K562 (cell line): ENCODE measurements around the gene SPATA2L. TPM values are rescaled to one million over a fixed set of nuclear protein-coding genes. Genes with fewer than 3 reads are reported as not detected.

Experiments
- ATAC-seq: fragments of 200-7000 bp; cut with Tn5 transposase; 3 replicates; pipeline ENCODE4 v1.9.1; 2020; ENCODE audit warnings: moderate library complexity
- BruUV-seq: library from RNA; stranded (reverse); fragments of 400-500 nt; replicated peaks from 2 replicates; lab custom pipeline; 2021; lab: Mats Ljungman, UMichigan
- CTCF ChIA-PET: fragments of 300-600 bp; formaldehyde crosslinking; extraction: SDS; loops from one replicate; lab custom pipeline; 2021; ENCODE audit warnings: low intra/inter-chr PET ratio; lab: Yijun Ruan, JAX
- POLR2A ChIA-PET: fragments of 300-600, 350-650 bp; sonication (Branson Sonifier 250); formaldehyde crosslinking; extraction: SDS; loops from one replicate; lab custom pipeline; 2021; ENCODE audit warnings: antibody characterized with exemption, inconsistent platforms; lab: Yijun Ruan, JAX
- DNase-seq, 4 experiments: peaks; one replicate each; pipeline versions ENCODE4 v3.0.0 to v3.0.0-alpha.2; 2011 to 2018; ENCODE audit warnings: low spot score in 3 of 4, mixed read lengths in 3 of 4; ENCODE audit errors: extremely low read depth in 1 of 4
- FAIRE-seq: peaks from 2 replicates; lab custom pipeline; 2011; peaks lifted over from hg19 to GRCh38; lab: Jason Lieb, UNC
- H2AFZ ChIP-seq: 2 replicates; pipeline ENCODE4 v1.6.0; 2011; ENCODE audit warnings: low read depth, low read length, control low read depth, inconsistent platforms
- H3K27ac ChIP-seq: fragments of 200-600 bp; 3 replicates; pipeline ENCODE4 v1.8.0; 2011; ENCODE audit warnings: low read depth, mild to moderate bottlenecking, control low read depth, inconsistent platforms, low read length, moderate library complexity, mixed read lengths; ENCODE audit errors: extremely low read depth
- H3K27me3 ChIP-seq, 2 experiments: fragments of 300-600 bp in 1 of 2; 2 replicates in 1 of 2; 3 replicates in 1 of 2; pipeline versions ENCODE4 v1.6.0 to v1.8.0; 2011; ENCODE audit warnings: inconsistent platforms in 2 of 2, low read length in 2 of 2, mild to moderate bottlenecking in 1 of 2, mixed read lengths in 1 of 2, moderate library complexity in 1 of 2; ENCODE audit not compliant: control insufficient read depth in 2 of 2, insufficient read depth in 2 of 2
- H3K36me3 ChIP-seq: fragments of 300-600 bp; 3 replicates; pipeline ENCODE4 v1.8.0; 2011; ENCODE audit warnings: mild to moderate bottlenecking, low read length, inconsistent platforms; ENCODE audit not compliant: control insufficient read depth, insufficient read depth
- H3K4me1 ChIP-seq, 2 experiments: fragments of 200-600 bp in 1 of 2; replicated peaks in 1 of 2; 2 replicates in 1 of 2; 3 replicates in 1 of 2; pipeline versions ENCODE4 v1.5.1 to v1.8.0; 2011; ENCODE audit warnings: inconsistent platforms in 2 of 2, low read length in 2 of 2, mild to moderate bottlenecking in 1 of 2, mixed read lengths in 1 of 2, moderate library complexity in 1 of 2; ENCODE audit not compliant: control insufficient read depth in 2 of 2, insufficient read depth in 2 of 2
- H3K4me2 ChIP-seq: 2 replicates; pipeline ENCODE4 v1.6.1; 2011; ENCODE audit warnings: low read length, control low read depth, inconsistent platforms, mixed read lengths; ENCODE audit not compliant: insufficient read depth
- H3K4me3 ChIP-seq: fragments of 200-600 bp; sonication (generic), shearing (Covaris generic); 2 replicates; pipeline ENCODE4 v1.5.1; 2016; ENCODE audit warnings: control low read depth, inconsistent platforms
- H3K79me2 ChIP-seq: fragments of 200-600 bp; 3 replicates; pipeline ENCODE4 v1.8.0; 2011; ENCODE audit warnings: low read length, inconsistent platforms; ENCODE audit not compliant: control insufficient read depth, insufficient read depth
- H3K9ac ChIP-seq, 2 experiments: 2 replicates each; pipeline versions ENCODE4 v1.6.0 to v1.6.1; 2011; ENCODE audit warnings: low read depth in 2 of 2, low read length in 2 of 2, control low read depth in 1 of 2, inconsistent platforms in 1 of 2, mild to moderate bottlenecking in 1 of 2, mixed read lengths in 1 of 2; ENCODE audit not compliant: insufficient read depth in 1 of 2
- H3K9me1 ChIP-seq: one replicate; pipeline ENCODE4 v1.6.0; 2011; ENCODE audit warnings: inconsistent platforms, mild to moderate bottlenecking, low read length, moderate library complexity; ENCODE audit not compliant: control insufficient read depth, insufficient read depth
- H3K9me3 ChIP-seq: replicated peaks from 2 replicates; pipeline ENCODE4 v1.5.1; 2011; ENCODE audit warnings: low read depth, low read length, inconsistent platforms; ENCODE audit not compliant: control insufficient read depth, insufficient read depth
- H4K20me1 ChIP-seq: replicated peaks from 2 replicates; pipeline ENCODE4 v1.6.1; 2011; ENCODE audit warnings: low read length, inconsistent platforms, mixed read lengths; ENCODE audit not compliant: control insufficient read depth, insufficient read depth
- CCAR2 ChIP-seq: fragments of 200-400 bp; formaldehyde crosslinking; IDR thresholded peaks from 2 replicates; pipeline ENCODE4 v1.6.1; 2017; ENCODE audit warnings: mild to moderate bottlenecking, low read depth, low read length
- CHAMP1 ChIP-seq: fragments of 450-650 bp; IDR thresholded peaks from 2 replicates; pipeline ENCODE4 v1.6.1; 2016; ENCODE audit warnings: mild to moderate bottlenecking
- GTF2F1 ChIP-seq: IDR thresholded peaks from 2 replicates; pipeline ENCODE4 v1.6.1; 2011; ENCODE audit warnings: low read depth, low read length, improper control_type of control experiment
- RFX5 ChIP-seq: IDR thresholded peaks from 2 replicates; pipeline ENCODE4 v1.6.1; 2011; ENCODE audit warnings: low read depth, mild to moderate bottlenecking, improper control_type of control experiment, low read length
- SPI1 ChIP-seq: IDR thresholded peaks from 2 replicates; pipeline ENCODE4 v1.6.1; 2011; ENCODE audit warnings: low read depth, low read length, control low read depth, borderline replicate concordance
- WGBS: fragments of 100-300 bp; shearing (Covaris generic); methylation state at CpG from one replicate; pipeline ENCODE4 v1.1.6; 2016; ENCODE audit warnings: low coverage, mixed read lengths; ENCODE audit not compliant: insufficient coverage; ENCODE audit errors: missing lambda C conversion rate; 5-methylcytosine and 5-hydroxymethylcytosine counted together
- in situ Hi-C: fragments of 300-500 bp; cut with MboI; formaldehyde crosslinking; loops from 4 replicates; pipeline ENCODE4 v1.15.0; 2018; ENCODE audit warnings: inconsistent platforms, mixed read lengths
- intact Hi-C: fragments of 100-400 bp; cut with micrococcal nuclease; formaldehyde crosslinking; loops from 2 replicates; pipeline ENCODE4 v1.14.2; 2022
- polyA plus RNA-seq, 8 experiments: library from polyadenylated mRNA; depleted of rRNA in 4 of 8; stranded (reverse) in 5 of 8; unstranded in 3 of 8; fragments of >200 nt; fragmentation: Nextera tagmentation in 2 of 8; fragmentation: Illumina TruSeq in 1 of 8; extraction: Ambion mirVana in 2 of 8; extraction: Trizol in 1 of 8; gene quantifications; 2 replicates each; pipeline versions ENCODE4 v1.2.1 to v1.2.3, GENCODE V29; 2011 to 2014; ENCODE audit warnings: inconsistent platforms in 1 of 8, missing spikeins in 1 of 8
- total RNA-seq, 7 experiments: library from RNA; depleted of rRNA in 6 of 7; stranded (reverse); fragments of >200 nt in 6 of 7; fragmentation: Illumina TruSeq in 2 of 7; extraction: Trizol in 2 of 7; gene quantifications; 2 replicates each; pipeline versions ENCODE4 v1.2.1 to v1.2.3, GENCODE V29; 2011 to 2021; ENCODE audit warnings: low replicate concordance in 1 of 7

The SPATA2L gene
- total and polyA plus RNA-seq, 9 of the 15 experiments (the other 6 are each of a cell fraction or from before 2014, with no cell fraction given), result 0.13 to 19.2 (median 4.8) TPM; not detected in 1

- BruUV-seq, result no TSS peak
- H3K4me2 ChIP-seq, result no peak overlapping the region
These were observed 48.1 kb upstream of the SPATA2L start for GRCh38 chr16:89749637-89750036.

More at GRCh38 chr16:89749637-89750036, 48.1 kb upstream of the SPATA2L start:
- H3K9me3 ChIP-seq, result no peaks in the 10 kb centered on the region
- no peak for FAIRE-seq
- no peaks in the 10 kb centered on the region; a peak in 1 of 5 replicates for H3K4me1 ChIP-seq
- TF ChIP-seq CCAR2, result no peak
- TF ChIP-seq SPI1, result peak; percentile 77
- TF ChIP-seq CHAMP1, result no peak
- no peak for TF ChIP-seq RFX5
- no peak for TF ChIP-seq GTF2F1
- 83% methylated on average over 10 of the region's 10 CpGs for WGBS
- no peak for DNase-seq
- no peaks in the 10 kb centered on the region for H3K27me3 ChIP-seq
- CTCF ChIA-PET, result no interaction called here
- H4K20me1 ChIP-seq, result no peaks in the 10 kb centered on the region
- no peak overlapping the region for H2AFZ ChIP-seq
- peaks cover 1% of the 10 kb centered on the region; the same call in 1 of the 3 replicates for H3K79me2 ChIP-seq
- intact Hi-C loops, result loop anchor here (5.0 kb wide), 1 partner anchor 42 kb away; no protein-coding TSS in a partner anchor
- in situ Hi-C loops, result no loop called here
- H3K36me3 ChIP-seq, result peaks cover 80% of the 10 kb centered on the region
- POLR2A ChIA-PET, result interaction anchor here (0.7 to 1.1 kb wide), 4 partner anchors 9 to 971 kb away, joined by 3 to 6 read pairs (median 3); no protein-coding TSS in a partner anchor
- no peak for ATAC-seq
- no peak overlapping the region for H3K27ac ChIP-seq
- no peaks in the 10 kb centered on the region for H3K9me1 ChIP-seq
- no peak overlapping the region for H3K4me3 ChIP-seq
- peak overlapping the region in 1 of 2 experiments; percentile 36; a peak in 2 of 4 replicates for H3K9ac ChIP-seq
